ENCODE data around the gene ANKEF1.

Gene ANKEF1

GRCh38 chr20:10004900-10005299 lies 29.9 kb upstream of the ANKEF1 start:
- H3K27ac ChIP-seq (ENCODE audit: low read depth in 2 of 2, low read length in 2 of 2): no peak overlapping the region
- no peaks in the 10 kb centered on the region for H3K9me3 ChIP-seq (ENCODE audit: control insufficient read depth in 2 of 2, low read length in 2 of 2)
- no peaks in the 10 kb centered on the region for H3K4me1 ChIP-seq (ENCODE audit: control insufficient read depth in 2 of 2, insufficient read depth in 2 of 2, low read length in 2 of 2)
- H3K4me3 ChIP-seq (ENCODE audit: low read length in 2 of 2): no peak overlapping the region
- H3K27me3 ChIP-seq (ENCODE audit: control insufficient read depth in 2 of 2, insufficient read depth in 2 of 2, low read length in 2 of 2): no peaks in the 10 kb centered on the region
- H3K36me3 ChIP-seq (ENCODE audit: control insufficient read depth in 2 of 2, insufficient read depth in 2 of 2, low read length in 2 of 2): no peaks in the 10 kb centered on the region
- H3K9ac ChIP-seq (ENCODE audit: low read depth in 1 of 2, low read length in 2 of 2): no peak overlapping the region

- Histone ChIP-seq H3K4me1 (ENCODE audit: control insufficient read depth in 2 of 2, insufficient read depth in 2 of 2, low read length in 2 of 2) (no peaks in the 10 kb centered on the region), H3K36me3 (ENCODE audit: control insufficient read depth in 2 of 2, insufficient read depth in 2 of 2, low read length in 2 of 2) (no peaks in the 10 kb centered on the region), H3K4me3 (ENCODE audit: low read length in 2 of 2) (no peak overlapping the region), H3K9ac (ENCODE audit: low read depth in 1 of 2, low read length in 2 of 2) (no peak overlapping the region), H3K9me3 (ENCODE audit: control insufficient read depth in 2 of 2, low read length in 2 of 2) (no peaks in the 10 kb centered on the region), H3K27me3 (ENCODE audit: control insufficient read depth in 2 of 2, insufficient read depth in 2 of 2, low read length in 2 of 2) (no peaks in the 10 kb centered on the region), H3K27ac (ENCODE audit: low read depth in 2 of 2, low read length in 2 of 2) (no peak overlapping the region)
Measured at GRCh38 chr20:10005885-10006284, 28.9 kb upstream of the ANKEF1 start.

GRCh38 chr20:10006447-10007090 lies 28.2 kb upstream of the ANKEF1 start:
- Histone ChIP-seq H3K9me3 (ENCODE audit: control insufficient read depth in 2 of 2, low read length in 2 of 2) (no peaks in the 10 kb centered on the region), H3K9ac (ENCODE audit: low read depth in 1 of 2, low read length in 2 of 2) (no peak overlapping the region), H3K4me1 (ENCODE audit: control insufficient read depth in 2 of 2, insufficient read depth in 2 of 2, low read length in 2 of 2) (no peaks in the 10 kb centered on the region), H3K36me3 (ENCODE audit: control insufficient read depth in 2 of 2, insufficient read depth in 2 of 2, low read length in 2 of 2) (no peaks in the 10 kb centered on the region), H3K27me3 (ENCODE audit: control insufficient read depth in 2 of 2, insufficient read depth in 2 of 2, low read length in 2 of 2) (no peaks in the 10 kb centered on the region), H3K4me3 (ENCODE audit: low read length in 2 of 2) (no peak overlapping the region), H3K27ac (ENCODE audit: low read depth in 2 of 2, low read length in 2 of 2) (no peak overlapping the region)

GRCh38 chr20:10007158-10007557 lies 27.6 kb upstream of the ANKEF1 start:
- no peaks in the 10 kb centered on the region for H3K27me3 ChIP-seq (ENCODE audit: control insufficient read depth in 2 of 2, insufficient read depth in 2 of 2, low read length in 2 of 2)
- H3K4me3 ChIP-seq (ENCODE audit: low read length in 2 of 2): no peak overlapping the region
- H3K36me3 ChIP-seq (ENCODE audit: control insufficient read depth in 2 of 2, insufficient read depth in 2 of 2, low read length in 2 of 2): no peaks in the 10 kb centered on the region
- H3K4me1 ChIP-seq (ENCODE audit: control insufficient read depth in 2 of 2, insufficient read depth in 2 of 2, low read length in 2 of 2): no peaks in the 10 kb centered on the region
- no peak overlapping the region for H3K27ac ChIP-seq (ENCODE audit: low read depth in 2 of 2, low read length in 2 of 2)
- no peak overlapping the region for H3K9ac ChIP-seq (ENCODE audit: low read depth in 1 of 2, low read length in 2 of 2)
- H3K9me3 ChIP-seq (ENCODE audit: control insufficient read depth in 2 of 2, low read length in 2 of 2): no peaks in the 10 kb centered on the region

- Histone ChIP-seq H3K27ac (ENCODE audit: low read depth in 2 of 2, low read length in 2 of 2) (no peak overlapping the region), H3K36me3 (ENCODE audit: control insufficient read depth in 2 of 2, insufficient read depth in 2 of 2, low read length in 2 of 2) (no peaks in the 10 kb centered on the region), H3K27me3 (ENCODE audit: control insufficient read depth in 2 of 2, insufficient read depth in 2 of 2, low read length in 2 of 2) (no peaks in the 10 kb centered on the region), H3K4me3 (ENCODE audit: low read length in 2 of 2) (no peak overlapping the region), H3K9me3 (ENCODE audit: control insufficient read depth in 2 of 2, low read length in 2 of 2) (no peaks in the 10 kb centered on the region), H3K4me1 (ENCODE audit: control insufficient read depth in 2 of 2, insufficient read depth in 2 of 2, low read length in 2 of 2) (no peaks in the 10 kb centered on the region), H3K9ac (ENCODE audit: low read depth in 1 of 2, low read length in 2 of 2) (no peak overlapping the region)
Measured at GRCh38 chr20:10007747-10008146, 27.0 kb upstream of the ANKEF1 start.

- Histone ChIP-seq H3K36me3 (ENCODE audit: control insufficient read depth in 2 of 2, insufficient read depth in 2 of 2, low read length in 2 of 2) (no peaks in the 10 kb centered on the region), H3K4me1 (ENCODE audit: control insufficient read depth in 2 of 2, insufficient read depth in 2 of 2, low read length in 2 of 2) (no peaks in the 10 kb centered on the region), H3K27ac (ENCODE audit: low read depth in 2 of 2, low read length in 2 of 2) (no peak overlapping the region), H3K4me3 (ENCODE audit: low read length in 2 of 2) (no peak overlapping the region), H3K9me3 (ENCODE audit: control insufficient read depth in 2 of 2, low read length in 2 of 2) (no peaks in the 10 kb centered on the region), H3K27me3 (ENCODE audit: control insufficient read depth in 2 of 2, insufficient read depth in 2 of 2, low read length in 2 of 2) (no peaks in the 10 kb centered on the region), H3K9ac (ENCODE audit: low read depth in 1 of 2, low read length in 2 of 2) (no peak overlapping the region)
Measured at GRCh38 chr20:10012464-10012863, 22.3 kb upstream of the ANKEF1 start.

GRCh38 chr20:10014431-10014830 lies 20.4 kb upstream of the ANKEF1 start:
- H3K36me3 ChIP-seq (ENCODE audit: control insufficient read depth in 2 of 2, insufficient read depth in 2 of 2, low read length in 2 of 2): no peaks in the 10 kb centered on the region
- no peaks in the 10 kb centered on the region for H3K4me1 ChIP-seq (ENCODE audit: control insufficient read depth in 2 of 2, insufficient read depth in 2 of 2, low read length in 2 of 2)
- no peak overlapping the region for H3K27ac ChIP-seq (ENCODE audit: low read depth in 2 of 2, low read length in 2 of 2)
- H3K4me3 ChIP-seq (ENCODE audit: low read length in 2 of 2): no peak overlapping the region
- no peaks in the 10 kb centered on the region for H3K9me3 ChIP-seq (ENCODE audit: control insufficient read depth in 2 of 2, low read length in 2 of 2)
- H3K9ac ChIP-seq (ENCODE audit: low read depth in 1 of 2, low read length in 2 of 2): no peak overlapping the region
- no peaks in the 10 kb centered on the region for H3K27me3 ChIP-seq (ENCODE audit: control insufficient read depth in 2 of 2, insufficient read depth in 2 of 2, low read length in 2 of 2)

GRCh38 chr20:10020937-10021336 lies 13.8 kb upstream of the ANKEF1 start:
- no peak overlapping the region for H3K9ac ChIP-seq (ENCODE audit: low read depth in 1 of 2, low read length in 2 of 2)
- no peak overlapping the region for H3K27ac ChIP-seq (ENCODE audit: low read depth in 2 of 2, low read length in 2 of 2)
- H3K36me3 ChIP-seq (ENCODE audit: control insufficient read depth in 2 of 2, insufficient read depth in 2 of 2, low read length in 2 of 2): no peaks in the 10 kb centered on the region
- no peaks in the 10 kb centered on the region for H3K27me3 ChIP-seq (ENCODE audit: control insufficient read depth in 2 of 2, insufficient read depth in 2 of 2, low read length in 2 of 2)
- no peaks in the 10 kb centered on the region for H3K9me3 ChIP-seq (ENCODE audit: control insufficient read depth in 2 of 2, low read length in 2 of 2)
- H3K4me1 ChIP-seq (ENCODE audit: control insufficient read depth in 2 of 2, insufficient read depth in 2 of 2, low read length in 2 of 2): no peaks in the 10 kb centered on the region
- no peak overlapping the region for H3K4me3 ChIP-seq (ENCODE audit: low read length in 2 of 2)

GRCh38 chr20:10022625-10023024 lies 12.2 kb upstream of the ANKEF1 start:
- Histone ChIP-seq H3K4me3 (ENCODE audit: low read length in 2 of 2) (no peak overlapping the region), H3K36me3 (ENCODE audit: control insufficient read depth in 2 of 2, insufficient read depth in 2 of 2, low read length in 2 of 2) (no peaks in the 10 kb centered on the region), H3K9me3 (ENCODE audit: control insufficient read depth in 2 of 2, low read length in 2 of 2) (no peaks in the 10 kb centered on the region), H3K9ac (ENCODE audit: low read depth in 1 of 2, low read length in 2 of 2) (no peak overlapping the region), H3K27ac (ENCODE audit: low read depth in 2 of 2, low read length in 2 of 2) (no peak overlapping the region), H3K4me1 (ENCODE audit: control insufficient read depth in 2 of 2, insufficient read depth in 2 of 2, low read length in 2 of 2) (no peaks in the 10 kb centered on the region), H3K27me3 (ENCODE audit: control insufficient read depth in 2 of 2, insufficient read depth in 2 of 2, low read length in 2 of 2) (no peaks in the 10 kb centered on the region)

GRCh38 chr20:10023911-10024310 lies 10.9 kb upstream of the ANKEF1 start:
- no peaks in the 10 kb centered on the region for H3K4me1 ChIP-seq (ENCODE audit: control insufficient read depth in 2 of 2, insufficient read depth in 2 of 2, low read length in 2 of 2)
- no peaks in the 10 kb centered on the region for H3K9me3 ChIP-seq (ENCODE audit: control insufficient read depth in 2 of 2, low read length in 2 of 2)
- H3K36me3 ChIP-seq (ENCODE audit: control insufficient read depth in 2 of 2, insufficient read depth in 2 of 2, low read length in 2 of 2): no peaks in the 10 kb centered on the region
- no peak overlapping the region for H3K4me3 ChIP-seq (ENCODE audit: low read length in 2 of 2)
- H3K27me3 ChIP-seq (ENCODE audit: control insufficient read depth in 2 of 2, insufficient read depth in 2 of 2, low read length in 2 of 2): no peaks in the 10 kb centered on the region
- no peak overlapping the region for H3K9ac ChIP-seq (ENCODE audit: low read depth in 1 of 2, low read length in 2 of 2)
- no peak overlapping the region for H3K27ac ChIP-seq (ENCODE audit: low read depth in 2 of 2, low read length in 2 of 2)

All from mucosa of rectum (tissue), 2 donors.